GM12878 (cell line): ENCODE measurements around the gene VSTM2B. TPM values are rescaled to one million over a fixed set of nuclear protein-coding genes. Genes with fewer than 3 reads are reported as not detected.

ENCODE experiments used
- ATF2 ChIP-seq: IDR thresholded peaks from 2 replicates; pipeline ENCODE4 v1.6.1; 2012; ENCODE audit warnings: low read length, inconsistent platforms
- CEBPB ChIP-seq, 2 experiments: fragments of 150-350 bp in 1 of 2; IDR thresholded peaks; 2 replicates each; pipeline ENCODE4 v1.6.1; 2012 to 2014; ENCODE audit warnings: low read depth in 2 of 2, low read length in 2 of 2, borderline replicate concordance in 1 of 2, inconsistent platforms in 1 of 2
- EGR1 ChIP-seq, 2 experiments: IDR thresholded peaks; 1 replicate in 1 of 2; 2 replicates in 1 of 2; pipeline ENCODE4 v1.6.1; 2011 to 2012; ENCODE audit warnings: low read depth in 2 of 2, low read length in 2 of 2, borderline replicate concordance in 1 of 2, mild to moderate bottlenecking in 1 of 2, moderate library complexity in 1 of 2
- GATAD2B ChIP-seq: fragments of 450-650 bp; conservative IDR thresholded peaks from 2 replicates; pipeline ENCODE4 v1.6.1; 2017; ENCODE audit warnings: low read depth, mild to moderate bottlenecking, moderate library complexity
- NFYB ChIP-seq: IDR thresholded peaks from 2 replicates; pipeline ENCODE4 v1.6.1; 2011; ENCODE audit warnings: low read depth, mild to moderate bottlenecking, low read length, improper control_type of control experiment, moderate library complexity; ENCODE audit not compliant: insufficient read depth
- NR2C1 ChIP-seq: fragments of 450-650 bp; IDR thresholded peaks from 2 replicates; pipeline ENCODE4 v1.6.1; 2017; ENCODE audit warnings: antibody characterized with exemption, mild to moderate bottlenecking, moderate library complexity
- POLR2AphosphoS5 ChIP-seq: IDR thresholded peaks from 2 replicates; pipeline ENCODE4 v1.6.1; 2011; ENCODE audit warnings: mild to moderate bottlenecking, low read length, inconsistent platforms
- SKIL ChIP-seq: fragments of 450-650 bp; IDR thresholded peaks from 2 replicates; pipeline ENCODE4 v1.6.1; 2017; ENCODE audit warnings: mild to moderate bottlenecking, low read depth, inconsistent platforms; ENCODE audit not compliant: poor library complexity, severe bottlenecking
- SMAD1 ChIP-seq: fragments of 450-650 bp; IDR thresholded peaks from 2 replicates; pipeline ENCODE4 v1.6.1; 2018; ENCODE audit warnings: mild to moderate bottlenecking, low read depth; ENCODE audit not compliant: partially characterized antibody
- TCF7 ChIP-seq: IDR thresholded peaks from 2 replicates; pipeline ENCODE4 v1.6.1; 2014; ENCODE audit warnings: antibody characterized with exemption, borderline replicate concordance
- ZNF207 ChIP-seq: fragments of 450-650 bp; IDR thresholded peaks from 2 replicates; pipeline ENCODE4 v1.6.1; 2014; ENCODE audit warnings: antibody characterized with exemption, mild to moderate bottlenecking, borderline replicate concordance
- polyA plus RNA-seq, 11 experiments: library from polyadenylated mRNA; depleted of rRNA in 4 of 11; unstranded in 6 of 11; stranded (reverse) in 5 of 11; fragments of >200 nt; fragmentation: Nextera tagmentation in 4 of 11; fragmentation: Illumina TruSeq in 1 of 11; extraction: Ambion mirVana in 4 of 11; extraction: Trizol in 1 of 11; gene quantifications; 1 replicate in 1 of 11; 2 replicates in 10 of 11; pipeline versions ENCODE4 v1.2.1 to v1.2.3, GENCODE V29; 2011 to 2016; ENCODE audit warnings: inconsistent platforms in 2 of 11, missing spikeins in 2 of 11, low read depth in 1 of 11
- total RNA-seq, 4 experiments: library from RNA; depleted of rRNA in 3 of 4; stranded (reverse); fragments of >200 nt in 3 of 4; fragmentation: Illumina TruSeq in 1 of 4; extraction: Trizol in 1 of 4; gene quantifications; 2 replicates each; pipeline versions ENCODE4 v1.2.1 to v1.2.3, GENCODE V29; 2013 to 2021

The VSTM2B gene
- total and polyA plus RNA-seq, 10 of the 15 experiments (the other 5 are each of a cell fraction or from before 2014, with no cell fraction given): not detected

GRCh38 chr19:29547361-29547960, 21.7 kb downstream of the VSTM2B start (continued):
- TF ChIP-seq POLR2AphosphoS5 (no peak), GATAD2B (no peak), CEBPB (IDR thresholded peaks at IDR 0.05; ENCODE audit: borderline replicate concordance in 1 of 2, low read depth in 2 of 2, low read length in 2 of 2) (no peak), NR2C1 (no peak), EGR1 (IDR thresholded peaks at IDR 0.05; ENCODE audit: borderline replicate concordance in 1 of 2, low read depth in 2 of 2, low read length in 2 of 2) (no peak), TCF7 (no peak), SKIL (no peak), NFYB (no peak), ZNF207 (no peak), SMAD1 (no peak), ATF2 (no peak)
